Measurements from ENCODE around the gene ATAD3C. TPM values are rescaled to one million over a fixed set of nuclear protein-coding genes. Genes with fewer than 3 reads are reported as not detected.
"Not testable (repeated sequence)": the region's sequence is repeated elsewhere in the genome, so short reads cannot be mapped to it uniquely, and the experiment has no call there.

ATAD3C gene
- total and polyA plus RNA-seq, 7 donors = under 0.01 to 1.5 (median 0.45) TPM; not detected in 1

DNA sequence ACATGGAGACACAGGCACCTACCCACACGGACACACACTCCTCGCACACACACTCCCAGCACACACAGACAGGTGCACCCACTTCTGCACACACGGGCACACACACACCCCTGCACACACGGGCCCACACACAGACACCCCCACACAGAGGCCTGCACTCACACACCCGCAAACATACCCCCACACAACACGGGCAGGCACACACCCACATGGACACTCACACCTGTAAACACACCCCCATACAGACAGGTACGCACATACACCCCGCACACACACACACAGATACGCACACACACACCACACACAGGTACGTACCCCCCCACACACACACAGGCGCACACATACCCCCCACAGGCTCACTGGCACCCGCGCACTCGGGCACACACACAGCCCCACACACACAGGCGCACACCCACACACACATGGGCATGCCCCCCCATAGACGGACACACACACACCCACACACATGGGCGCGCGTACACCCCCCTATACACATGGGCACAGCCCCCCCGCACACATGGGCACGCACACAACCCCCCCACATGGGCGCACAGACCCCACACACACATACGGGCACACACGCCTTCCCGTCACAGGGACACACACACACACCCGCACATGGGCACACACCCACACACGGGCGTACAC is 68.6 kb downstream of the ATAD3C start:
- no peak for TF ChIP-seq POLR2A (IDR thresholded peaks at IDR 0.05)
- no peak for TF ChIP-seq POLR2AphosphoS5 (IDR thresholded peaks at IDR 0.05)
- TF ChIP-seq, protein P1, sequence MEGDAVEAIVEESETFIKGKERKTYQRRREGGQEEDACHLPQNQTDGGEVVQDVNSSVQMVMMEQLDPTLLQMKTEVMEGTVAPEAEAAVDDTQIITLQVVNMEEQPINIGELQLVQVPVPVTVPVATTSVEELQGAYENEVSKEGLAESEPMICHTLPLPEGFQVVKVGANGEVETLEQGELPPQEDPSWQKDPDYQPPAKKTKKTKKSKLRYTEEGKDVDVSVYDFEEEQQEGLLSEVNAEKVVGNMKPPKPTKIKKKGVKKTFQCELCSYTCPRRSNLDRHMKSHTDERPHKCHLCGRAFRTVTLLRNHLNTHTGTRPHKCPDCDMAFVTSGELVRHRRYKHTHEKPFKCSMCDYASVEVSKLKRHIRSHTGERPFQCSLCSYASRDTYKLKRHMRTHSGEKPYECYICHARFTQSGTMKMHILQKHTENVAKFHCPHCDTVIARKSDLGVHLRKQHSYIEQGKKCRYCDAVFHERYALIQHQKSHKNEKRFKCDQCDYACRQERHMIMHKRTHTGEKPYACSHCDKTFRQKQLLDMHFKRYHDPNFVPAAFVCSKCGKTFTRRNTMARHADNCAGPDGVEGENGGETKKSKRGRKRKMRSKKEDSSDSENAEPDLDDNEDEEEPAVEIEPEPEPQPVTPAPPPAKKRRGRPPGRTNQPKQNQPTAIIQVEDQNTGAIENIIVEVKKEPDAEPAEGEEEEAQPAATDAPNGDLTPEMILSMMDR (IDR thresholded peaks at IDR 0.05) = no peak
- no peak for TF ChIP-seq EP300 (IDR thresholded peaks at IDR 0.05)
- no peak for DNase-seq
- Histone ChIP-seq H3K27ac (no peak overlapping the region), H3K27me3 (no peaks in the 10 kb centered on the region), H3K4me3 (no peak overlapping the region), H3K4me1 (peaks cover 0 to 4% (median 3%) of the 10 kb centered on the region in 4 donors), H3K36me3 (peaks cover 0 to 45% (median 16%) of the 10 kb centered on the region in 4 donors), H3K9me3 (no peaks in the 10 kb centered on the region)
- intact Hi-C loops (cut with DNase I) = no loop called here
- WGBS, 2 donors = 94 to 96% methylated on average over 28 of the region's 28 CpGs

DNA sequence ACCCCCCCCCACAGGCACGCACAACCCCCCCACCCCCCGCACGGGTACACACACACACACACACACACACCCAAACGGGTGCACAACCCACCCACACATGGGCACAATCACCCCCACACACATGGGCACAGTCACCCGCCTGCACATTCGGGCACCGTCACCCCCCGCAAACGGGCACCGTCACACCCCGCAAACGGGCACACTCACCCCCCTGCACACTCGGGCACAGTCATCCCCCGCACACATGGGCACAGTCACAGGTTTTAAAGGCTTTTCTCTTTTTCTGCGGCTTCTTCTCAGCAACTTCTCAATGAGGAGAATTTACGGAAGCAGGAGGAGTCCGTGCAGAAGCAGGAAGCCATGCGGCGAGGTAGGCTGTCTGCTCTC is 69.1 kb downstream of the ATAD3C start:
- DNase-seq; H3K4me1 ChIP-seq; H3K4me3 ChIP-seq; H3K27ac ChIP-seq; H3K27me3 ChIP-seq; intact Hi-C loops (cut with DNase I); H3K9me3 ChIP-seq: not testable (repeated sequence)
- WGBS, 2 donors = 95% methylated on average over 19 of the region's 19 CpGs
- peaks cover 0 to 50% (median 16%) of the 10 kb centered on the region in 4 donors for H3K36me3 ChIP-seq

Other genes starting within 250 kb of the ATAD3C start
- gene TNFRSF18, start 243.1 kb upstream of the ATAD3C start, total RNA-seq = under 1 TPM in 1 of 4 donors, not detected in 3; 0.71 TPM
- gene TNFRSF18, start 243.1 kb upstream of the ATAD3C start, polyA plus RNA-seq = 1 to 10 TPM in 2 of 3 donors, not detected in 1; 1.2 to 3.9 TPM
- 1 to 10 TPM in 1 of 4 donors, under 1 TPM in 1, not detected in 2; 0.95 to 1.8 TPM for gene TNFRSF4, start 235.5 kb upstream of the ATAD3C start, total RNA-seq
- 1 to 10 TPM; 1.2 to 8.6 (median 1.2) TPM for gene TNFRSF4, start 235.5 kb upstream of the ATAD3C start, polyA plus RNA-seq
- gene SDF4, start 217.7 kb upstream of the ATAD3C start, total RNA-seq = 10 to 100 TPM; 73.4 to 95.6 (median 81.9) TPM
- 100 to 1,000 TPM in 1 of 3 donors, 10 to 100 TPM in 2; 33.0 to 181 (median 40.2) TPM for gene SDF4, start 217.7 kb upstream of the ATAD3C start, polyA plus RNA-seq
- 10 to 100 TPM in 2 of 4 donors, 1 to 10 TPM in 2; 8.6 to 12.5 (median 10.3) TPM for gene B3GALT6, start 217.5 kb upstream of the ATAD3C start, total RNA-seq
- gene B3GALT6, start 217.5 kb upstream of the ATAD3C start, polyA plus RNA-seq = 1 to 10 TPM; 1.8 to 9.6 (median 2.5) TPM
- 1 to 10 TPM in 2 of 4 donors, not detected in 2; 1.9 to 5.7 TPM for gene C1QTNF12, start 203.0 kb upstream of the ATAD3C start, total RNA-seq
- gene C1QTNF12, start 203.0 kb upstream of the ATAD3C start, polyA plus RNA-seq = 10 to 100 TPM; 17.6 to 28.7 (median 23.4) TPM
- gene UBE2J2, start 175.8 kb upstream of the ATAD3C start, total RNA-seq = 10 to 100 TPM; 33.1 to 44.3 (median 34.0) TPM
- 10 to 100 TPM; 32.4 to 63.6 (median 54.6) TPM for gene UBE2J2, start 175.8 kb upstream of the ATAD3C start, polyA plus RNA-seq
- gene SCNN1D, start 169.3 kb upstream of the ATAD3C start, total RNA-seq = 1 to 10 TPM; 1.2 to 5.0 (median 3.2) TPM
- 1 to 10 TPM in 1 of 3 donors, under 1 TPM in 1, not detected in 1; under 0.01 to 3.2 TPM for gene SCNN1D, start 169.3 kb upstream of the ATAD3C start, polyA plus RNA-seq
- 10 to 100 TPM; 21.4 to 57.1 (median 33.4) TPM for gene ACAP3, start 141.8 kb upstream of the ATAD3C start, total RNA-seq
- 10 to 100 TPM in 1 of 3 donors, 1 to 10 TPM in 2; 7.2 to 41.8 (median 8.3) TPM for gene ACAP3, start 141.8 kb upstream of the ATAD3C start, polyA plus RNA-seq
- 10 to 100 TPM; 15.7 to 24.0 (median 20.4) TPM for gene PUSL1, start 141.1 kb upstream of the ATAD3C start, total RNA-seq
- gene PUSL1, start 141.1 kb upstream of the ATAD3C start, polyA plus RNA-seq = 10 to 100 TPM; 12.6 to 22.3 (median 12.7) TPM
- gene INTS11, start 125.0 kb upstream of the ATAD3C start, total RNA-seq = 100 to 1,000 TPM in 1 of 4 donors, 10 to 100 TPM in 3; 83.8 to 135 (median 93.4) TPM
- gene INTS11, start 125.0 kb upstream of the ATAD3C start, polyA plus RNA-seq = 100 to 1,000 TPM in 1 of 3 donors, 10 to 100 TPM in 2; 58.3 to 117 (median 62.7) TPM
- 10 to 100 TPM in 2 of 4 donors, 1 to 10 TPM in 2; 8.4 to 21.6 (median 10.5) TPM for gene CPTP, start 124.9 kb upstream of the ATAD3C start, total RNA-seq
- gene CPTP, start 124.9 kb upstream of the ATAD3C start, polyA plus RNA-seq = 10 to 100 TPM; 41.4 to 57.1 (median 42.0) TPM
- gene TAS1R3, start 118.4 kb upstream of the ATAD3C start, total RNA-seq = not detected
- under 1 TPM in 2 of 3 donors, not detected in 1; 0.60 to 0.64 TPM for gene TAS1R3, start 118.4 kb upstream of the ATAD3C start, polyA plus RNA-seq
- 10 to 100 TPM; 50.7 to 85.0 (median 61.9) TPM for gene DVL1, start 100.3 kb upstream of the ATAD3C start, total RNA-seq
- gene DVL1, start 100.3 kb upstream of the ATAD3C start, polyA plus RNA-seq = 10 to 100 TPM; 25.8 to 59.9 (median 36.3) TPM
- gene MXRA8, start 91.1 kb upstream of the ATAD3C start, total RNA-seq = 100 to 1,000 TPM in 3 of 4 donors, 10 to 100 TPM in 1; 78.8 to 234 (median 114) TPM
- gene MXRA8, start 91.1 kb upstream of the ATAD3C start, polyA plus RNA-seq = 10 to 100 TPM in 2 of 3 donors, 1 to 10 TPM in 1; 2.8 to 26.2 (median 22.2) TPM
- gene AURKAIP1, start 74.5 kb upstream of the ATAD3C start, total RNA-seq = 100 to 1,000 TPM in 3 of 4 donors, 10 to 100 TPM in 1; 89.3 to 143 (median 124) TPM
- gene AURKAIP1, start 74.5 kb upstream of the ATAD3C start, polyA plus RNA-seq = 100 to 1,000 TPM; 263 to 288 (median 271) TPM
- 100 to 1,000 TPM; 139 to 375 (median 173) TPM for gene CCNL2, start 50.4 kb upstream of the ATAD3C start, total RNA-seq
- gene CCNL2, start 50.4 kb upstream of the ATAD3C start, polyA plus RNA-seq = 10 to 100 TPM; 15.0 to 99.6 (median 16.2) TPM
- gene MRPL20, start 42.4 kb upstream of the ATAD3C start, total RNA-seq = 100 to 1,000 TPM; 133 to 235 (median 206) TPM
- 100 to 1,000 TPM; 155 to 216 (median 171) TPM for gene MRPL20, start 42.4 kb upstream of the ATAD3C start, polyA plus RNA-seq
- 10 to 100 TPM; 10.0 to 23.0 (median 15.8) TPM for gene ANKRD65, start 28.4 kb upstream of the ATAD3C start, total RNA-seq
- 1 to 10 TPM in 2 of 3 donors, under 1 TPM in 1; 0.69 to 5.4 (median 3.8) TPM for gene ANKRD65, start 28.4 kb upstream of the ATAD3C start, polyA plus RNA-seq
- gene VWA1, start 14.0 kb upstream of the ATAD3C start, total RNA-seq = 100 to 1,000 TPM in 1 of 4 donors, 10 to 100 TPM in 3; 47.1 to 107 (median 71.1) TPM
- gene VWA1, start 14.0 kb upstream of the ATAD3C start, polyA plus RNA-seq = 10 to 100 TPM in 1 of 3 donors, 1 to 10 TPM in 2; 2.4 to 44.2 (median 3.7) TPM
- gene ATAD3B, start 22.1 kb downstream of the ATAD3C start, total RNA-seq = 10 to 100 TPM; 11.1 to 47.1 (median 13.1) TPM
- 10 to 100 TPM in 1 of 3 donors, 1 to 10 TPM in 2; 4.8 to 49.4 (median 5.3) TPM for gene ATAD3B, start 22.1 kb downstream of the ATAD3C start, polyA plus RNA-seq
- gene ATAD3A, start 62.5 kb downstream of the ATAD3C start, total RNA-seq = 10 to 100 TPM in 3 of 4 donors, 1 to 10 TPM in 1; 8.6 to 14.7 (median 12.1) TPM
- 10 to 100 TPM; 12.6 to 40.4 (median 13.6) TPM for gene ATAD3A, start 62.5 kb downstream of the ATAD3C start, polyA plus RNA-seq
- gene TMEM240, start 90.9 kb downstream of the ATAD3C start, total RNA-seq = 10 to 100 TPM; 15.3 to 35.2 (median 17.6) TPM
- gene TMEM240, start 90.9 kb downstream of the ATAD3C start, polyA plus RNA-seq = 1 to 10 TPM in 2 of 3 donors, not detected in 1; 3.7 to 4.8 TPM
- 100 to 1,000 TPM in 3 of 4 donors, 10 to 100 TPM in 1; 98.9 to 119 (median 109) TPM for gene SSU72, start 125.2 kb downstream of the ATAD3C start, total RNA-seq
- gene SSU72, start 125.2 kb downstream of the ATAD3C start, polyA plus RNA-seq = 100 to 1,000 TPM; 129 to 165 (median 150) TPM
- 1 to 10 TPM in 3 of 4 donors, under 1 TPM in 1; 0.82 to 2.8 (median 1.6) TPM for gene FNDC10, start 150.4 kb downstream of the ATAD3C start, total RNA-seq
- gene FNDC10, start 150.4 kb downstream of the ATAD3C start, polyA plus RNA-seq = 1 to 10 TPM; 1.2 to 3.5 (median 2.8) TPM
- 10 to 100 TPM; 32.7 to 95.3 (median 53.6) TPM for gene MIB2, start 165.8 kb downstream of the ATAD3C start, total RNA-seq
- 10 to 100 TPM; 24.6 to 77.6 (median 33.3) TPM for gene MIB2, start 165.8 kb downstream of the ATAD3C start, polyA plus RNA-seq
- 10 to 100 TPM in 2 of 4 donors, 1 to 10 TPM in 2; 1.8 to 58.7 (median 17.2) TPM for gene MMP23B, start 182.5 kb downstream of the ATAD3C start, total RNA-seq
- gene MMP23B, start 182.5 kb downstream of the ATAD3C start, polyA plus RNA-seq = 1 to 10 TPM; 2.2 to 3.6 (median 2.3) TPM
- gene CDK11B, start 209.3 kb downstream of the ATAD3C start, total RNA-seq = 10 to 100 TPM; 23.9 to 51.0 (median 27.8) TPM
- gene CDK11B, start 209.3 kb downstream of the ATAD3C start, polyA plus RNA-seq = 10 to 100 TPM; 30.0 to 38.4 (median 37.9) TPM
- 10 to 100 TPM; 25.0 to 78.1 (median 31.6) TPM for gene SLC35E2B, start 243.1 kb downstream of the ATAD3C start, total RNA-seq
- gene SLC35E2B, start 243.1 kb downstream of the ATAD3C start, polyA plus RNA-seq = 10 to 100 TPM in 2 of 3 donors, 1 to 10 TPM in 1; 9.5 to 38.5 (median 12.0) TPM

Measured in sigmoid colon (tissue), 7 donors.